ENCODE data around the gene ADAMTS16. TPM values are rescaled to one million over a fixed set of nuclear protein-coding genes. Genes with fewer than 3 reads are reported as not detected.

The ADAMTS16 gene
- total RNA-seq, 2 donors from 2014 or later, result 0.11 TPM; not detected in 1

DNA sequence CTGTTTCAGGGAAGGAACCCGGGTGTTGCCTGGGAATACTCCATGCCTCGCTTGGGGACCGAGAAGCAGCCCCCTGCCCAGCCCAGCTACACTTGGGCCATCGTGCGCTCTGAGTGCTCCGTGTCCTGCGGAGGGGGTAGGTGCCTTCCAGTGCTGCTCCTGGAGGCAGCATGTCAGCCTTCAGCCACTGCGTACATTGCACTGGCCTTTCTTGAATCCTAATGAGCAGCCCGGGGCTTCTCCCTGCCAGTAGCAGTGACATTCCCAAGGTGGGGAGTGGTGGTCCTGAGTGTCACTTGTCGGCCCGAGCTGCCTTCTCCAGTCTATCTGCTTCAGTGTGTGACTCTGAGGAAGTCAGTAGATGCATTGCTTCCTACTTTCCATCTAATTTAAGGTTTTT, 101.9 kb downstream of the ADAMTS16 start:
- DNase-seq (ENCODE audit: low spot score), result no peak
- no peaks in the 10 kb centered on the region for H3K4me1 ChIP-seq (replicated peaks)
- H3K27me3 ChIP-seq (replicated peaks; ENCODE audit: insufficient read depth), result no peaks in the 10 kb centered on the region
- H3K27ac ChIP-seq, result no peak overlapping the region
- no peak overlapping the region for H3K4me3 ChIP-seq
- whole genome bisulfite sequencing, result 86% methylated on average over 11 of the region's 11 CpGs
- TF ChIP-seq, protein P1, sequence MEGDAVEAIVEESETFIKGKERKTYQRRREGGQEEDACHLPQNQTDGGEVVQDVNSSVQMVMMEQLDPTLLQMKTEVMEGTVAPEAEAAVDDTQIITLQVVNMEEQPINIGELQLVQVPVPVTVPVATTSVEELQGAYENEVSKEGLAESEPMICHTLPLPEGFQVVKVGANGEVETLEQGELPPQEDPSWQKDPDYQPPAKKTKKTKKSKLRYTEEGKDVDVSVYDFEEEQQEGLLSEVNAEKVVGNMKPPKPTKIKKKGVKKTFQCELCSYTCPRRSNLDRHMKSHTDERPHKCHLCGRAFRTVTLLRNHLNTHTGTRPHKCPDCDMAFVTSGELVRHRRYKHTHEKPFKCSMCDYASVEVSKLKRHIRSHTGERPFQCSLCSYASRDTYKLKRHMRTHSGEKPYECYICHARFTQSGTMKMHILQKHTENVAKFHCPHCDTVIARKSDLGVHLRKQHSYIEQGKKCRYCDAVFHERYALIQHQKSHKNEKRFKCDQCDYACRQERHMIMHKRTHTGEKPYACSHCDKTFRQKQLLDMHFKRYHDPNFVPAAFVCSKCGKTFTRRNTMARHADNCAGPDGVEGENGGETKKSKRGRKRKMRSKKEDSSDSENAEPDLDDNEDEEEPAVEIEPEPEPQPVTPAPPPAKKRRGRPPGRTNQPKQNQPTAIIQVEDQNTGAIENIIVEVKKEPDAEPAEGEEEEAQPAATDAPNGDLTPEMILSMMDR (IDR thresholded peaks at IDR 0.05), result no peak
- TF ChIP-seq POLR2A (IDR thresholded peaks at IDR 0.05) (no peak), POLR2AphosphoS5 (IDR thresholded peaks at IDR 0.05) (no peak)
- H3K9me3 ChIP-seq, result no peaks in the 10 kb centered on the region
- intact Hi-C loops (cut with DNase I), result no loop called here
- H3K36me3 ChIP-seq, result no peaks in the 10 kb centered on the region

DNA sequence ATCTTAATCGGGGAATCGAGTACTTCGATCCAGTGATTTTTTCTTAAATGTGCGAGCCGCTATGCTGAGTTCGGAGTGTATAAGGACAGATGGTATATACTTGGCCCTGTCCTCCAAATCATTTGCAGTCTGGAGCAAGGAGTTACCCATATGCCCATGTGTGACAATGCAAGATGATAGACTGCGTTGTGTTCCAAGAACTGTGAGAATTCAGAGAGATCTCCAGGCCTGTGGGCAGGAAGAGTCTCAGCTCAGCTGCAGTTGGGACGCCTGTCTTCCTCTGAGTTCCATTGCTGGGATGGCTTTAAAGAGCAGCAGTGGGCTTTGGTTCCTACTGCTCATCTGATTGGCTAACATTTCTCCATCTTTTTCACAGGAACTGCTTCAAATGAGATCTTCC, 106.6 kb downstream of the ADAMTS16 start:
- Histone ChIP-seq H3K4me3 (no peak overlapping the region), H3K4me1 (replicated peaks) (no peaks in the 10 kb centered on the region), H3K36me3 (no peaks in the 10 kb centered on the region), H3K27me3 (replicated peaks; ENCODE audit: insufficient read depth) (no peaks in the 10 kb centered on the region), H3K27ac (no peak overlapping the region), H3K9me3 (no peaks in the 10 kb centered on the region)
- no peak for DNase-seq (ENCODE audit: low spot score)
- TF ChIP-seq POLR2AphosphoS5 (IDR thresholded peaks at IDR 0.05), result no peak
- TF ChIP-seq, protein P1 (IDR thresholded peaks at IDR 0.05), result no peak
- TF ChIP-seq POLR2A (IDR thresholded peaks at IDR 0.05), result no peak
- intact Hi-C loops (cut with DNase I), result no loop called here
- 95% methylated on average over 8 of the region's 8 CpGs for WGBS

DNA sequence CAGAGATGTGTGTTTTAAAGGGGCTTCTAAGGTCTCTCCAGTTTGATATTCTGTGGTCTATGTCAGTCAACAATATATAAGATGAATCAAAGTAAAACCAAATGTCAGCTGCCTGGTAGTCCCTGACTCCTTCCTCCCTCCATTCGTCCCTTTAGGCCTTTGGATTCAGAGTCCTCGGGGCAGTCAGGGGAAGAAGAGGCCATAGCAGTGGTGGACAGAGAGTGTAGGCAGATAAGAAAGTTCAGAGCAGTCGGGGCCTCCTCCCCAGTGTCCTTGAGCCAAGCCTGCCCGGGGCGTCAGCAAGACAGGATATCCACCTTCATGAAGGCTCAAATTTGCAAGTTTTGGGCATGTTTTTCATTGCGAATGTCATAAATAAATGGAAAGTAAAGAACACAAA, 110.6 kb downstream of the ADAMTS16 start:
- no peak for DNase-seq (ENCODE audit: low spot score)
- H3K36me3 ChIP-seq, result no peaks in the 10 kb centered on the region
- H3K9me3 ChIP-seq, result no peaks in the 10 kb centered on the region
- no peaks in the 10 kb centered on the region for H3K4me1 ChIP-seq (replicated peaks)
- intact Hi-C loops (cut with DNase I), result no loop called here
- 89% methylated on average over 6 of the region's 6 CpGs for WGBS
- TF ChIP-seq POLR2AphosphoS5 (IDR thresholded peaks at IDR 0.05) (no peak), POLR2A (IDR thresholded peaks at IDR 0.05) (no peak)
- TF ChIP-seq, protein P1 (IDR thresholded peaks at IDR 0.05), result no peak
- no peak overlapping the region for H3K27ac ChIP-seq
- no peak overlapping the region for H3K4me3 ChIP-seq
- no peaks in the 10 kb centered on the region for H3K27me3 ChIP-seq (replicated peaks; ENCODE audit: insufficient read depth)

DNA sequence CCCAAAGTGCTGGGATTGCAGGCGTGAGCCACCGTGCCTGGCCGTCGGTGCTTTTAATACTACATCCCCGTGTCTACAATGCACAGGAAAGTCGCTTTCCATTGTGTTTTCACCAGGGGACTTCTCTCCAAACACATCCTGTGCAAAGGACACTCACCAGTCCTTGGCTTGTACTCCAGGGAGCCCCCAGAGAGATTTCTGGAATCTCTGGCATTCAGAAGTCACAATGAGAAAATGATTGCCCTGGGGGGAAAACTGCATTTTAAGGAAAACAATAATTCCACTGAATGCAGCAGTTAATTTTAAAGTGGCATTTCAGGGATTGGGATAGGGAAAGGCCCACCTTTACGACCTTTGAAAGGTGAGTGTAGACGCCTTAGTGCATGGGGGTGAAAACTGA, 112.0 kb downstream of the ADAMTS16 start:
- Histone ChIP-seq H3K36me3 (no peaks in the 10 kb centered on the region), H3K9me3 (no peaks in the 10 kb centered on the region), H3K4me1 (replicated peaks) (no peaks in the 10 kb centered on the region), H3K4me3 (no peak overlapping the region), H3K27me3 (replicated peaks; ENCODE audit: insufficient read depth) (no peaks in the 10 kb centered on the region), H3K27ac (no peak overlapping the region)
- TF ChIP-seq POLR2AphosphoS5 (IDR thresholded peaks at IDR 0.05) (no peak), POLR2A (IDR thresholded peaks at IDR 0.05) (no peak)
- TF ChIP-seq, protein P1 (IDR thresholded peaks at IDR 0.05), result no peak
- no peak for DNase-seq (ENCODE audit: low spot score)
- 91% methylated on average over 8 of the region's 8 CpGs for WGBS
- intact Hi-C loops (cut with DNase I), result no loop called here

DNA sequence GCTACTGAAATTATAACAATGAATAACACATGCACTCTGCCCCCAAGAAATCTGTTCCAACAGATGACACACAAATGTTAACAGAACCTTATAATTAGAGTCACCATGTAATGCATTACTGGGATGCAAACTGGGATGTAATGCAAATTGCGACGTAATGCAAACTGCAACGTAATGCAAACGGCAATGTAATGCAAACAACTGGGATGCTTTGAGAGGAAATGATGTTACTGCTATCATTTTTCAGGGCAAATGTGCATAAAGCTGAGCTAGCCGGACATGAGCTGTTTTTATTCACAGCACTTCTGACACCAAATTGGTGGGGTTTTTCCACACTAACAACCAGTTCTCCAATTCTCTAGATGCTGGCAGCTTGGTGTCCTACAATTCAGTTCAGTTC, 117.2 kb downstream of the ADAMTS16 start:
- Histone ChIP-seq H3K27ac (no peak overlapping the region), H3K9me3 (no peaks in the 10 kb centered on the region), H3K4me3 (no peak overlapping the region), H3K27me3 (replicated peaks; ENCODE audit: insufficient read depth) (no peaks in the 10 kb centered on the region), H3K4me1 (replicated peaks) (no peaks in the 10 kb centered on the region), H3K36me3 (no peaks in the 10 kb centered on the region)
- WGBS, result 90% methylated on average over 5 of the region's 5 CpGs
- TF ChIP-seq POLR2A (IDR thresholded peaks at IDR 0.05), result no peak
- TF ChIP-seq, protein P1 (IDR thresholded peaks at IDR 0.05), result no peak
- no peak for TF ChIP-seq POLR2AphosphoS5 (IDR thresholded peaks at IDR 0.05)
- intact Hi-C loops (cut with DNase I), result no loop called here
- no peak for DNase-seq (ENCODE audit: low spot score)
